ENCODE results near the gene IGFBP1. TPM values are rescaled to one million over a fixed set of nuclear protein-coding genes. Genes with fewer than 3 reads are reported as not detected.

Gene IGFBP1
- total RNA-seq, 1 donor from 2014 or later = 16.5 TPM

DNA sequence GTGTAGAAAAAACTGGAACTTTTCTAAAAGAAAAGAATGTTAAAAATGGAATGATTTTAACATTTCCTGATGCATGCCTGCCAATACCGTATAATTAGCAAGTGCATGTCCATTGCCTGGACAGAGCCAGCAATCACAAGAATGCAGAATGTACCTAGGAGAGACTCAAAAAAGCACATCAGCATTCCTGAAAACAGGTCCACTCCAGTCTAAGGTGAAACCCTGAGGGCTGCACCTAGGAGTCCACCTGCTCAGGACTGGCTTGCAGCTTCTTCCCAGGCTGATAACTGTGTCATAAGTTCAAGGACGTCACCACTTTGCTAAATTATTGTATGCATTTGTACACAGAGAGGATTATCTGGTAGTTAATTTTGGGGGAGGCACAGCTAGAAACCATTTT, 20.8 kb upstream of the IGFBP1 start:
- no peak for TF ChIP-seq CTCF (conservative IDR thresholded peaks at IDR 0.05; ENCODE audit: low read depth, low read length)
- no peak for DNase-seq (ENCODE audit: low read depth)
- no peak overlapping the region for H3K4me3 ChIP-seq (ENCODE audit: low read depth, low read length)

DNA sequence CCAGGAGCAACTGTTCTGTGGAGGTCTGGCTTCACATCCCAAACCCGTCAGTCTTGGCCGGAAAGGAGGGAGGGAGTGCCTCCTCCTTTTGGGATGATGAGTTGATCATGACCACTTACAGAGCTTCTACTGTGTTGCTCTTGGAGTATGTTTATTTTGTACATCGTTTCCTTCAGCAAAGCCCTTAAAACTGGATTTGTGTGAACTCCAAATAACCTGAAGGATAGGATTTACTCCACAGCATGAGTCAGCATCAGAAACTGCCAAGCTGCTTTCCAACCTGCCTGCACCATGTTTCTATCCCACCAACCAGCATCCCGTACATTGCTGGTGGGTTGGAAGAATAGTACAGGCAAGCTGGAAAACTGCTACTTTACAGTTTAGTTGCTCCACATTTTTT, 18.9 kb upstream of the IGFBP1 start:
- DNase-seq (ENCODE audit: low read depth) = no peak
- TF ChIP-seq CTCF (conservative IDR thresholded peaks at IDR 0.05; ENCODE audit: low read depth, low read length) = no peak
- H3K4me3 ChIP-seq (ENCODE audit: low read depth, low read length) = no peak overlapping the region

DNA sequence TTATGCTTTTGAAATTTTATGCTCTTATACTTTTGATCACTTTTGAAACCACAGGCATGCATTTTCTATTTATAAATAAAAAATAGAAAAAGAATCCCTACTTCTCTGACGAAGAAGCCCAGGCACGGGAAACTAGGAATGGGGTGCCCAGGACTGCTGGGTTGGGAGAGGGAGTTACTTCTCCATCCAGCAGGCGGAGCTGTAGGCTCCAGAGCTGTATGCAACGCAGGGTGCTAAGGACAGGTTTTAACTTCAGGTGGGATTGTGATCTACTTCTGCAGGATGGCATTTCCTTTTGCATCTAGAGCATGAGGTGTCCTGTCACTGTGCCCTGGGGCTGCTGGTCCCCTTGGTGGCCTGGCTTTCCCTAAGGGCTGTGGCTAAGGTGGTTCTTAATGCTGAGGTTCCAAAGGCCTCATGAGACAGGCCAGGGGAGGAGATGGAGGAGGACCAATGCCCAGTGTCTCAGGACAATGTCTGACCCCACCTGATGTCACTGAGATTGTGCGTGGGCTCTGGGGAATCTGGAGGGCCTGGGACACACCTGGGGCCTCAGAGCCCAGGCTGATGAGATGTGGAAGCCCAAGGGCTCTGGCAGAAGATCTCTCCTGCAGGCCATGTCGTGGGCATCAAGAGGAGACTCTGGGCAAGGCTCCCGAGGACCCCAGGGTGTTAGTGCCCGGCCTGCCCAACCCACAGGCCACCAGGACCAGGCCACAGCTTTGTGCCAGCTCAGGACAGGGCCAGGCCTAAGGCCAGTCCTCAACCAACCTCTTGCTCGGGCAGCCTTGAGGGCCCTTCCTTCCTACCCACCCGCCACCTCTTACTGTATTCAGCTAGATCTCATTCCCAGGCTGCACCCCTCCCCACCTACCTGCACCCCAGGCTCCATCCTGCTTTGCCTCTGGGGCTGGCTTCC, 15.9 kb upstream of the IGFBP1 start:
- no peak overlapping the region for H3K4me3 ChIP-seq (ENCODE audit: low read depth, low read length)
- peak; percentile 70 for TF ChIP-seq CTCF (conservative IDR thresholded peaks at IDR 0.05; ENCODE audit: low read depth, low read length)
- no peak for DNase-seq (ENCODE audit: low read depth)

DNA sequence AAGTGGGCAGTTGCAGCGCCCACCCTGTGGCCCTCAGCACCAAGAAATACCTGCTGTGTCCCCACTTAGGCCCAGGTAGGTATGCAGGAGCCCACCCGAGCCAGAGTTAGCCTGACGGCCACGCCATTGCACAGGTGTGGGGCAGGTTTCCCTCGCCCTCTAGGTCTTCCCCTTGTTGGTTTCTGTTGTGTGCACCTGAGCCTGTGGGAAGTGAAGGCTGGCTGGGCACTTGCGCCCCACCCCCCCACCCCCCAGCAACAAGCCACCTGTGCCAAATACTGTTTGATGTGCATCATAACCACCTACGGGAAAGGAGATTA, 15.3 kb upstream of the IGFBP1 start, which contains the start of gene CCDC201:
Gene CCDC201 (minus strand): TSS at position 48 of the 320 bp plus-strand sequence. CDS start 75 bp downstream, outside the sequence.
- no peak for DNase-seq (ENCODE audit: low read depth)
- no peak within 1 kb of the TSS for H3K4me3 ChIP-seq (ENCODE audit: low read depth, low read length)
- TF ChIP-seq CTCF (conservative IDR thresholded peaks at IDR 0.05; ENCODE audit: low read depth, low read length) = no peak

- no peak for TF ChIP-seq CTCF (conservative IDR thresholded peaks at IDR 0.05; ENCODE audit: low read depth, low read length)
- no peak for DNase-seq (ENCODE audit: low read depth)
- no peak overlapping the region for H3K4me3 ChIP-seq (ENCODE audit: low read depth, low read length)
Observed at GRCh38 chr7:45873355-45873754, 14.9 kb upstream of the IGFBP1 start.

- H3K4me3 ChIP-seq (ENCODE audit: low read depth, low read length) = no peak overlapping the region
- DNase-seq (ENCODE audit: low read depth) = no peak
- no peak for TF ChIP-seq CTCF (conservative IDR thresholded peaks at IDR 0.05; ENCODE audit: low read depth, low read length)
Observed at GRCh38 chr7:45874408-45875131, 13.7 kb upstream of the IGFBP1 start.
